Common myeloid progenitor, CD34-positive (primary cell): ENCODE measurements around the gene CD86.

ENCODE experiments used
- CTCF ChIA-PET: fragments of 350-600 bp; sonication (Branson Sonifier 250); formaldehyde crosslinking; loops from one replicate; lab custom pipeline; 2021; ENCODE audit warnings: antibody characterized with exemption; lab: Charles Lee
- POLR2A ChIA-PET: fragments of 350-600 bp; sonication (Branson Sonifier 250); formaldehyde crosslinking; loops from one replicate; lab custom pipeline; 2021; ENCODE audit warnings: antibody characterized with exemption; lab: Charles Lee
- DNase-seq, 3 donors: peaks; one replicate each; pipeline versions ENCODE4 v3.0.0 to v3.0.0-alpha.2; 2013
- H3K27ac ChIP-seq, 2 experiments: 1 replicate in 1 of 2; 2 replicates in 1 of 2; pipeline ENCODE4 v1.7.0; 2013; ENCODE audit warnings: inconsistent platforms in 2 of 2, low read length in 2 of 2, mild to moderate bottlenecking in 2 of 2, low read depth in 1 of 2, moderate library complexity in 1 of 2; ENCODE audit not compliant: severe bottlenecking in 2 of 2, insufficient read depth in 1 of 2, poor library complexity in 1 of 2
- H3K27me3 ChIP-seq, 5 experiments: replicated peaks in 2 of 5; 1 replicate in 3 of 5; 2 replicates in 2 of 5; pipeline versions ENCODE4 v1.6.1 to v1.7.0; 2013; ENCODE audit warnings: low read length in 4 of 5, mild to moderate bottlenecking in 2 of 5, moderate library complexity in 2 of 5, inconsistent platforms in 1 of 5; ENCODE audit not compliant: insufficient read depth in 5 of 5, control insufficient read depth in 4 of 5
- H3K36me3 ChIP-seq, 4 experiments: 1 replicate in 2 of 4; 2 replicates in 2 of 4; pipeline versions ENCODE4 v1.6.1 to v1.7.0; 2013; ENCODE audit warnings: low read length in 3 of 4, control low read depth in 1 of 4, mild to moderate bottlenecking in 1 of 4; ENCODE audit not compliant: control insufficient read depth in 4 of 4, insufficient read depth in 4 of 4
- H3K4me1 ChIP-seq, 4 experiments: 1 replicate in 3 of 4; 2 replicates in 1 of 4; pipeline versions ENCODE4 v1.6.1 to v1.7.1; 2013; ENCODE audit warnings: low read length in 3 of 4, mild to moderate bottlenecking in 3 of 4, control low read depth in 1 of 4, inconsistent platforms in 1 of 4, moderate library complexity in 1 of 4; ENCODE audit not compliant: control insufficient read depth in 4 of 4, insufficient read depth in 4 of 4; ENCODE audit errors: control extremely low read depth in 1 of 4
- H3K4me3 ChIP-seq, 7 experiments: 1 replicate in 4 of 7; 2 replicates in 3 of 7; pipeline versions ENCODE4 v1.5.1 to v1.7.0; 2013; ENCODE audit warnings: mild to moderate bottlenecking in 7 of 7, low read length in 6 of 7, moderate library complexity in 6 of 7, inconsistent platforms in 2 of 7, low read depth in 2 of 7, control low read depth in 1 of 7; ENCODE audit not compliant: insufficient read depth in 4 of 7, control insufficient read depth in 1 of 7; ENCODE audit errors: extremely low read depth in 1 of 7
- H3K9me3 ChIP-seq, 5 experiments: 1 replicate in 4 of 5; 2 replicates in 1 of 5; pipeline versions ENCODE4 v1.6.1 to v1.7.1; 2013; ENCODE audit warnings: low read length in 4 of 5, mild to moderate bottlenecking in 2 of 5, inconsistent platforms in 1 of 5, low read depth in 1 of 5, moderate library complexity in 1 of 5; ENCODE audit not compliant: control insufficient read depth in 4 of 5, insufficient read depth in 2 of 5; ENCODE audit errors: control extremely low read depth in 1 of 5
- WGBS: methylation state at CpG from one replicate; pipeline ENCODE4 v1.1.5; 2013; ENCODE audit not compliant: insufficient coverage; 5-methylcytosine and 5-hydroxymethylcytosine counted together

The CD86 gene

DNA sequence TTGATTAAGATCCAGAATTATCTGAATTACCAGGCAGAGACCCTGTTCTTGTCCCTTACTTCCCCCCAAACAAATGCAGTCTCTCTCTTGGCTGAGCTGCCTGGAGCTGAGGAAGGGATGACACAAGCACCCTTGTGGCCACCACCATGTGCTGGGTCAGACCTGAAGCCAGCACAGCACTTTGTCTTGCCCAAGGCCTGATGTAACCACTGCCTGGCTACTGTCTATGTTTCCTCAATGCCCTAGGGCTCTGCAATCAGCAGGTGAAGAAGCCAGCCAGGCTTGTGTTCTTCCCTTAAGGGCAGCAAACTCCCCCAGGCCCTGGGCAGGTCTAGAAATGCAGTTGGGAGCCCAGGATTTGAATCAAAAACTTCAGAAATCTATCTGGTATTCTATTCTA, 112.5 kb downstream of the CD86 start:
- no peak overlapping the region for H3K4me3 ChIP-seq
- no peaks in the 10 kb centered on the region for H3K36me3 ChIP-seq
- no peaks in the 10 kb centered on the region for H3K4me1 ChIP-seq
- H3K27me3 ChIP-seq, result no peaks in the 10 kb centered on the region
- peaks cover 0 to 19% (median under 1%) of the 10 kb centered on the region in 5 experiments for H3K9me3 ChIP-seq
- no peak overlapping the region for H3K27ac ChIP-seq
- ChIA-PET POLR2A (no interaction called here), CTCF (no interaction called here)
- no peak for DNase-seq

DNA sequence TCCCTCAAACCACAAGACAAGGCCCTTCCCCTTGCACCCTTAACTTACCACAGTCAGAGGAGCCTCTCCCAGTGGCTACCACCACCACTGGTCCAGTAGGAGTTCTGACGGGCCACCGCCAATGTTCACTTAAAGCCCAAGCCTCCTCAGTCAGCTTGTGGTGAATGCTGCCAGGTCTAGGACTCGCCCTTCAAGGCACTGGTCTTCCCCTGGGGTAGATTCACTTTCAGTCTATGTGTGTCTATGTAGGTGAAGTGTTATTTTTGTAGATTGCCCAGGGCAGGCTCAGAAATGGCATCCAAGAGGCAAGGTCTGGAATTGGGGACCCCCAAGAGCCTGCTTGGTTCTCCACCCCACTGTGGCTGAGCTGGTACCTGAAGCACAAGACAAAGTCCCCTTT, 112.9 kb downstream of the CD86 start:
- no peaks in the 10 kb centered on the region for H3K27me3 ChIP-seq
- H3K9me3 ChIP-seq, result peaks cover 0 to 22% (median 3%) of the 10 kb centered on the region in 5 experiments
- CTCF ChIA-PET, result no interaction called here
- WGBS, result 100% methylated on average over 3 of the region's 3 CpGs
- H3K27ac ChIP-seq, result no peak overlapping the region
- no peaks in the 10 kb centered on the region for H3K4me1 ChIP-seq
- no peaks in the 10 kb centered on the region for H3K36me3 ChIP-seq
- POLR2A ChIA-PET, result no interaction called here
- DNase-seq, result no peak
- H3K4me3 ChIP-seq, result no peak overlapping the region

DNA sequence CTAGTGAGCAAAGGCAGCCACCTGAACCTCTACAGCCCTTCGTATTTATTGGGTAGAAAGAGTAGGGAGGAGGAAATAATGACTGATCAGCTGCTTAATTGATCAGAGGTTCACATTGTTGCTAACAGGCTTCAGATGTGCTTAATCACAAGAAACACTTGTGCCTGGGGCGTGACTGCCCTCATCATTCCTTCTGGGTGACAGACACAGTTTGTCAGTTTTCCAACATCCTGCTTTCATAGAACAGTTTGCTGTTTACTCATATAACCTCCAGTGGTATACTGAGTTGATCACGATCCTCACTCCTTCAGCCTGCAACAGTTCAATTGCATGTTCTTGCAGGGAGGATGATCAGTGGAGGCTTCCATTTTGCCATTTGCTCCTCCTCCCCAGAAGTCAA, 114.7 kb downstream of the CD86 start:
- 100% methylated on average over 2 of the region's 3 CpGs for WGBS
- Histone ChIP-seq H3K4me1 (no peaks in the 10 kb centered on the region), H3K27ac (no peak overlapping the region), H3K4me3 (no peak overlapping the region), H3K9me3 (peaks cover 3 to 35% (median 8%) of the 10 kb centered on the region in 5 experiments), H3K36me3 (no peaks in the 10 kb centered on the region), H3K27me3 (no peaks in the 10 kb centered on the region)
- ChIA-PET POLR2A (no interaction called here), CTCF (no interaction called here)
- DNase-seq, result no peak
